Activated CD4-positive, alpha-beta T cell treated with anti-CD3 and anti-CD28 coated beads, Interleukin-2, amount 10 ng/mL, durations not matched to agents 24 days and 14 days (primary cell): Measurements from ENCODE around the gene KRTAP10-11. TPM values are rescaled to one million over a fixed set of nuclear protein-coding genes. Genes with fewer than 3 reads are reported as not detected.
"Not testable (repeated sequence)": the region's sequence is repeated elsewhere in the genome, so short reads cannot be mapped to it uniquely, and the experiment has no call there.

Experiments used
- DNase-seq: peaks from one replicate; pipeline ENCODE4 v3.0.0; 2022
- H3K27ac Mint-ChIP-seq: one replicate; pipeline ENCODE4 v1.8.0; 2022; ENCODE audit warnings: mild to moderate bottlenecking, mixed read lengths
- H3K27me3 Mint-ChIP-seq: one replicate; pipeline ENCODE4 v1.8.0; 2022; ENCODE audit warnings: mixed read lengths
- H3K36me3 Mint-ChIP-seq: one replicate; pipeline ENCODE4 v1.8.0; 2022; ENCODE audit warnings: low read depth, mild to moderate bottlenecking, mixed read lengths
- H3K4me1 Mint-ChIP-seq: one replicate; pipeline ENCODE4 v1.8.0; 2021; ENCODE audit warnings: mixed read lengths
- H3K4me3 Mint-ChIP-seq: one replicate; pipeline ENCODE4 v1.8.0; 2022; ENCODE audit warnings: mild to moderate bottlenecking, moderate library complexity, mixed read lengths
- H3K9me3 Mint-ChIP-seq: one replicate; pipeline ENCODE4 v1.8.0; 2021; ENCODE audit warnings: mixed read lengths
- intact Hi-C: fragments of 100-400 bp; cut with micrococcal nuclease; formaldehyde crosslinking; loops from one replicate; pipeline ENCODE4 v1.15.1; 2023
- total RNA-seq: library from RNA; stranded (reverse); gene quantifications from 2 replicates; pipeline ENCODE4 v1.2.3, GENCODE V29; 2022

The KRTAP10-11 gene
- total RNA-seq, 1 donor from 2014 or later: not detected

- H3K27ac Mint-ChIP-seq: no peak overlapping the region
- intact Hi-C loops: no loop called here
- no peak overlapping the region for H3K4me3 Mint-ChIP-seq
- H3K4me1 Mint-ChIP-seq: peaks cover 4% of the 10 kb centered on the region
- no peak for DNase-seq
- peaks cover 9% of the 10 kb centered on the region for H3K9me3 Mint-ChIP-seq
- H3K36me3 Mint-ChIP-seq: no peaks in the 10 kb centered on the region
- peaks cover 23% of the 10 kb centered on the region for H3K27me3 Mint-ChIP-seq
Observed at GRCh38 chr21:44681152-44681551, 34.9 kb downstream of the KRTAP10-11 start.

GRCh38 chr21:44681861-44682579, 35.8 kb downstream of the KRTAP10-11 start, which contains the start of gene KRTAP12-1:
KRTAP12-1 (minus strand) TSS chr21:44682163; CDS start chr21:44682123, 40 bp downstream.
- Mint-ChIP-seq H3K9me3 (peaks cover 4% of the 10 kb centered on the region), H3K36me3 (no peaks in the 10 kb centered on the region)
- intact Hi-C loops: no loop called here

GRCh38 chr21:44682580-44683151, 36.5 kb downstream of the KRTAP10-11 start:
- peaks cover 4% of the 10 kb centered on the region for H3K9me3 Mint-ChIP-seq
- no peak for DNase-seq
- no peaks in the 10 kb centered on the region for H3K36me3 Mint-ChIP-seq
- peaks cover 18% of the 10 kb centered on the region for H3K27me3 Mint-ChIP-seq
- H3K4me3 Mint-ChIP-seq: no peak overlapping the region
- no peak overlapping the region for H3K27ac Mint-ChIP-seq
- intact Hi-C loops: no loop called here
- peaks cover 8% of the 10 kb centered on the region for H3K4me1 Mint-ChIP-seq

More at GRCh38 chr21:44681861-44682579, 35.8 kb downstream of the KRTAP10-11 start, which contains the start of gene KRTAP12-1:
- no peak within 1 kb of the TSS for H3K27ac Mint-ChIP-seq
- DNase-seq: no peak
- peaks cover 8% of the 10 kb centered on the region for H3K4me1 Mint-ChIP-seq
- peaks cover 20% of the 10 kb centered on the region for H3K27me3 Mint-ChIP-seq
- no peak within 1 kb of the TSS for H3K4me3 Mint-ChIP-seq

GRCh38 chr21:44684077-44684476, 37.9 kb downstream of the KRTAP10-11 start:
- Mint-ChIP-seq H3K27ac (no peak overlapping the region), H3K36me3 (no peaks in the 10 kb centered on the region), H3K4me3 (no peak overlapping the region), H3K27me3 (peaks cover 18% of the 10 kb centered on the region), H3K9me3 (peaks cover 4% of the 10 kb centered on the region), H3K4me1 (peaks cover 8% of the 10 kb centered on the region)
- DNase-seq: no peak
- intact Hi-C loops: no loop called here

GRCh38 chr21:44684483-44684882, 38.3 kb downstream of the KRTAP10-11 start:
- intact Hi-C loops: no loop called here
- Mint-ChIP-seq H3K27ac (no peak overlapping the region), H3K4me1 (peaks cover 8% of the 10 kb centered on the region), H3K9me3 (peaks cover under 1% of the 10 kb centered on the region), H3K4me3 (no peak overlapping the region), H3K27me3 (peaks cover 18% of the 10 kb centered on the region), H3K36me3 (no peaks in the 10 kb centered on the region)
- DNase-seq: no peak

- H3K9me3 Mint-ChIP-seq, H3K4me3 Mint-ChIP-seq, H3K4me1 Mint-ChIP-seq, H3K27ac Mint-ChIP-seq, intact Hi-C loops, DNase-seq, H3K36me3 Mint-ChIP-seq: not testable (repeated sequence)
- H3K27me3 Mint-ChIP-seq: peaks cover 18% of the 10 kb centered on the region
Observed at GRCh38 chr21:44685050-44685449, 38.8 kb downstream of the KRTAP10-11 start.

GRCh38 chr21:44686000-44686781, 40.0 kb downstream of the KRTAP10-11 start:
- no peaks in the 10 kb centered on the region for H3K36me3 Mint-ChIP-seq
- intact Hi-C loops: no loop called here
- H3K4me3 Mint-ChIP-seq: no peak overlapping the region
- peaks cover 16% of the 10 kb centered on the region for H3K27me3 Mint-ChIP-seq
- H3K4me1 Mint-ChIP-seq: peaks cover 8% of the 10 kb centered on the region
- no peak for DNase-seq
- peak overlapping the region; percentile 14 for H3K27ac Mint-ChIP-seq
- H3K9me3 Mint-ChIP-seq: no peaks in the 10 kb centered on the region

- Mint-ChIP-seq H3K4me3 (no peak overlapping the region), H3K4me1 (peaks cover 11% of the 10 kb centered on the region), H3K9me3 (no peaks in the 10 kb centered on the region), H3K27ac (no peak overlapping the region), H3K27me3 (peaks cover 21% of the 10 kb centered on the region), H3K36me3 (no peaks in the 10 kb centered on the region)
- DNase-seq: no peak
- intact Hi-C loops: no loop called here
Observed at GRCh38 chr21:44686843-44687561, 40.8 kb downstream of the KRTAP10-11 start.

GRCh38 chr21:44687671-44688070, 41.5 kb downstream of the KRTAP10-11 start:
- intact Hi-C loops: no loop called here
- no peak for DNase-seq
- Mint-ChIP-seq H3K36me3 (no peaks in the 10 kb centered on the region), H3K27ac (no peak overlapping the region), H3K4me1 (peaks cover 11% of the 10 kb centered on the region), H3K9me3 (no peaks in the 10 kb centered on the region), H3K27me3 (peaks cover 22% of the 10 kb centered on the region), H3K4me3 (no peak overlapping the region)

- H3K9me3 Mint-ChIP-seq, H3K27ac Mint-ChIP-seq, intact Hi-C loops, H3K4me3 Mint-ChIP-seq, DNase-seq, H3K36me3 Mint-ChIP-seq: not testable (repeated sequence)
- Mint-ChIP-seq H3K4me1 (peaks cover 11% of the 10 kb centered on the region), H3K27me3 (peaks cover 26% of the 10 kb centered on the region)
Observed at GRCh38 chr21:44689740-44690139, 43.5 kb downstream of the KRTAP10-11 start.

- H3K9me3 Mint-ChIP-seq: peaks cover 5% of the 10 kb centered on the region
- intact Hi-C loops: no loop called here
- no peak for DNase-seq
- no peaks in the 10 kb centered on the region for H3K36me3 Mint-ChIP-seq
- peaks cover 3% of the 10 kb centered on the region for H3K4me1 Mint-ChIP-seq
- no peak overlapping the region for H3K4me3 Mint-ChIP-seq
- peaks cover 33% of the 10 kb centered on the region for H3K27me3 Mint-ChIP-seq
- no peak overlapping the region for H3K27ac Mint-ChIP-seq
Observed at GRCh38 chr21:44691686-44692085, 45.5 kb downstream of the KRTAP10-11 start.

- peaks cover 43% of the 10 kb centered on the region for H3K27me3 Mint-ChIP-seq
- DNase-seq: no peak
- H3K9me3 Mint-ChIP-seq: peaks cover 5% of the 10 kb centered on the region
- H3K27ac Mint-ChIP-seq: peak overlapping the region; percentile 50
- peaks cover 2% of the 10 kb centered on the region for H3K4me1 Mint-ChIP-seq
- H3K4me3 Mint-ChIP-seq: no peak overlapping the region
- H3K36me3 Mint-ChIP-seq: no peaks in the 10 kb centered on the region
- intact Hi-C loops: no loop called here
Observed at GRCh38 chr21:44692798-44693512, 46.7 kb downstream of the KRTAP10-11 start.

- intact Hi-C loops: no loop called here
- no peaks in the 10 kb centered on the region for H3K36me3 Mint-ChIP-seq
- peaks cover 2% of the 10 kb centered on the region for H3K4me1 Mint-ChIP-seq
- H3K9me3 Mint-ChIP-seq: peaks cover 5% of the 10 kb centered on the region
- no peak overlapping the region for H3K27ac Mint-ChIP-seq
- peaks cover 57% of the 10 kb centered on the region for H3K27me3 Mint-ChIP-seq
- no peak for DNase-seq
- no peak overlapping the region for H3K4me3 Mint-ChIP-seq
Observed at GRCh38 chr21:44694776-44695175, 48.6 kb downstream of the KRTAP10-11 start.
